Measurements from ENCODE around the gene DUSP15.

Gene DUSP15

GRCh38 chr20:31856516-31856915 lies 13.8 kb downstream of the DUSP15 start:
- ChIA-PET CTCF (interaction anchor here (1.1 to 8.3 kb wide), 9 partner anchors 10 to 234 kb away, joined by 3 to 98 read pairs (median 7); partner anchors contain the start of genes FOXS1 and PDRG1), POLR2A (no interaction called here)
- Histone ChIP-seq H3K27me3 (replicated peaks in 2 of 5; ENCODE audit: control insufficient read depth in 4 of 5, insufficient read depth in 5 of 5, low read length in 4 of 5) (peaks cover 0 to 20% (median 3%) of the 10 kb centered on the region in 5 experiments), H3K36me3 (ENCODE audit: control insufficient read depth in 4 of 4, insufficient read depth in 4 of 4, low read length in 3 of 4) (no peaks in the 10 kb centered on the region), H3K4me3 (ENCODE audit: control insufficient read depth in 1 of 7, extremely low read depth in 1 of 7, insufficient read depth in 4 of 7, low read depth in 2 of 7, low read length in 6 of 7) (no peak overlapping the region), H3K27ac (ENCODE audit: insufficient read depth in 1 of 2, low read depth in 1 of 2, low read length in 2 of 2, poor library complexity in 1 of 2, severe bottlenecking in 2 of 2) (no peak overlapping the region), H3K9me3 (ENCODE audit: control extremely low read depth in 1 of 5, control insufficient read depth in 4 of 5, insufficient read depth in 2 of 5, low read depth in 1 of 5, low read length in 4 of 5) (no peaks in the 10 kb centered on the region), H3K4me1 (ENCODE audit: control extremely low read depth in 1 of 4, control insufficient read depth in 4 of 4, insufficient read depth in 4 of 4, low read length in 3 of 4) (peaks cover 0 to 37% (median 20%) of the 10 kb centered on the region in 4 experiments)
- no peak for DNase-seq
- 60% methylated on average over 2 of the region's 3 CpGs for WGBS (ENCODE audit: insufficient coverage)

- no peak for DNase-seq
- no peaks in the 10 kb centered on the region for H3K9me3 ChIP-seq (ENCODE audit: control extremely low read depth in 1 of 5, control insufficient read depth in 4 of 5, insufficient read depth in 2 of 5, low read depth in 1 of 5, low read length in 4 of 5)
- no peak overlapping the region for H3K4me3 ChIP-seq (ENCODE audit: control insufficient read depth in 1 of 7, extremely low read depth in 1 of 7, insufficient read depth in 4 of 7, low read depth in 2 of 7, low read length in 6 of 7)
- WGBS (ENCODE audit: insufficient coverage), result 100% methylated on average over 3 of the region's 7 CpGs
- ChIA-PET POLR2A (no interaction called here), CTCF (interaction anchor here (0.9 to 8.3 kb wide), 26 partner anchors 10 to 247 kb away, joined by 3 to 98 read pairs (median 5); partner anchors contain the start of gene PDRG1)
- no peaks in the 10 kb centered on the region for H3K36me3 ChIP-seq (ENCODE audit: control insufficient read depth in 4 of 4, insufficient read depth in 4 of 4, low read length in 3 of 4)
- peaks cover 0 to 19% (median 4%) of the 10 kb centered on the region in 4 experiments for H3K4me1 ChIP-seq (ENCODE audit: control extremely low read depth in 1 of 4, control insufficient read depth in 4 of 4, insufficient read depth in 4 of 4, low read length in 3 of 4)
- H3K27me3 ChIP-seq (replicated peaks in 2 of 5; ENCODE audit: control insufficient read depth in 4 of 5, insufficient read depth in 5 of 5, low read length in 4 of 5), result peaks cover 0 to 32% (median 10%) of the 10 kb centered on the region in 5 experiments
- no peak overlapping the region for H3K27ac ChIP-seq (ENCODE audit: insufficient read depth in 1 of 2, low read depth in 1 of 2, low read length in 2 of 2, poor library complexity in 1 of 2, severe bottlenecking in 2 of 2)
These were observed 16.8 kb downstream of the DUSP15 start for GRCh38 chr20:31853481-31853880.

- CTCF ChIA-PET, result interaction anchor here (0.6 to 8.3 kb wide), 18 partner anchors 8 to 182 kb away, joined by 3 to 98 read pairs (median 6); partner anchors contain the start of gene PDRG1
- H3K27me3 ChIP-seq (replicated peaks in 2 of 5; ENCODE audit: control insufficient read depth in 4 of 5, insufficient read depth in 5 of 5, low read length in 4 of 5), result peaks cover 0 to 32% (median 11%) of the 10 kb centered on the region in 5 experiments
- no peak overlapping the region for H3K4me3 ChIP-seq (ENCODE audit: control insufficient read depth in 1 of 7, extremely low read depth in 1 of 7, insufficient read depth in 4 of 7, low read depth in 2 of 7, low read length in 6 of 7)
- no peak overlapping the region for H3K27ac ChIP-seq (ENCODE audit: insufficient read depth in 1 of 2, low read depth in 1 of 2, low read length in 2 of 2, poor library complexity in 1 of 2, severe bottlenecking in 2 of 2)
- H3K9me3 ChIP-seq (ENCODE audit: control extremely low read depth in 1 of 5, control insufficient read depth in 4 of 5, insufficient read depth in 2 of 5, low read depth in 1 of 5, low read length in 4 of 5), result no peaks in the 10 kb centered on the region
- no peak for DNase-seq
- POLR2A ChIA-PET, result interaction anchor here (1.1 kb wide), 1 partner anchor 76 kb away, joined by 5 read pairs; no protein-coding TSS in a partner anchor
- H3K36me3 ChIP-seq (ENCODE audit: control insufficient read depth in 4 of 4, insufficient read depth in 4 of 4, low read length in 3 of 4), result no peaks in the 10 kb centered on the region
- 85% methylated on average over 11 of the region's 11 CpGs for WGBS (ENCODE audit: insufficient coverage)
- H3K4me1 ChIP-seq (ENCODE audit: control extremely low read depth in 1 of 4, control insufficient read depth in 4 of 4, insufficient read depth in 4 of 4, low read length in 3 of 4), result peaks cover 0 to 8% (median 2%) of the 10 kb centered on the region in 4 experiments
These were observed 18.9 kb downstream of the DUSP15 start for GRCh38 chr20:31851240-31851955.

- H3K9me3 ChIP-seq (ENCODE audit: control extremely low read depth in 1 of 5, control insufficient read depth in 4 of 5, insufficient read depth in 2 of 5, low read depth in 1 of 5, low read length in 4 of 5), result no peaks in the 10 kb centered on the region
- no peak overlapping the region for H3K4me3 ChIP-seq (ENCODE audit: control insufficient read depth in 1 of 7, extremely low read depth in 1 of 7, insufficient read depth in 4 of 7, low read depth in 2 of 7, low read length in 6 of 7)
- 65% methylated on average over 43 of the region's 45 CpGs for WGBS (ENCODE audit: insufficient coverage)
- H3K27me3 ChIP-seq (replicated peaks in 2 of 5; ENCODE audit: control insufficient read depth in 4 of 5, insufficient read depth in 5 of 5, low read length in 4 of 5), result peaks cover 0 to 32% (median 11%) of the 10 kb centered on the region in 5 experiments
- H3K36me3 ChIP-seq (ENCODE audit: control insufficient read depth in 4 of 4, insufficient read depth in 4 of 4, low read length in 3 of 4), result no peaks in the 10 kb centered on the region
- POLR2A ChIA-PET, result no interaction called here
- no peak overlapping the region for H3K27ac ChIP-seq (ENCODE audit: insufficient read depth in 1 of 2, low read depth in 1 of 2, low read length in 2 of 2, poor library complexity in 1 of 2, severe bottlenecking in 2 of 2)
- no peak for DNase-seq
- CTCF ChIA-PET, result interaction anchor here (0.9 to 8.3 kb wide), 11 partner anchors 9 to 184 kb away, joined by 3 to 131 read pairs (median 6); partner anchors contain the start of gene MYLK2
- H3K4me1 ChIP-seq (ENCODE audit: control extremely low read depth in 1 of 4, control insufficient read depth in 4 of 4, insufficient read depth in 4 of 4, low read length in 3 of 4), result peaks cover 0 to 2% (median 1%) of the 10 kb centered on the region in 4 experiments
These were observed 20.9 kb downstream of the DUSP15 start for GRCh38 chr20:31849306-31849930.

- no peaks in the 10 kb centered on the region for H3K36me3 ChIP-seq (ENCODE audit: control insufficient read depth in 4 of 4, insufficient read depth in 4 of 4, low read length in 3 of 4)
- no peak overlapping the region for H3K27ac ChIP-seq (ENCODE audit: insufficient read depth in 1 of 2, low read depth in 1 of 2, low read length in 2 of 2, poor library complexity in 1 of 2, severe bottlenecking in 2 of 2)
- ChIA-PET POLR2A (no interaction called here), CTCF (interaction anchor here (0.6 to 7.6 kb wide), 12 partner anchors 11 to 245 kb away, joined by 3 to 131 read pairs (median 5); partner anchors contain the start of genes MYLK2 and PDRG1)
- H3K4me1 ChIP-seq (ENCODE audit: control extremely low read depth in 1 of 4, control insufficient read depth in 4 of 4, insufficient read depth in 4 of 4, low read length in 3 of 4), result peaks cover 0 to 2% (median under 1%) of the 10 kb centered on the region in 4 experiments
- no peak overlapping the region for H3K4me3 ChIP-seq (ENCODE audit: control insufficient read depth in 1 of 7, extremely low read depth in 1 of 7, insufficient read depth in 4 of 7, low read depth in 2 of 7, low read length in 6 of 7)
- H3K27me3 ChIP-seq (replicated peaks in 2 of 5; ENCODE audit: control insufficient read depth in 4 of 5, insufficient read depth in 5 of 5, low read length in 4 of 5), result peaks cover 0 to 32% (median 11%) of the 10 kb centered on the region in 5 experiments
- WGBS (ENCODE audit: insufficient coverage), result 89% methylated on average over 22 of the region's 32 CpGs
- H3K9me3 ChIP-seq (ENCODE audit: control extremely low read depth in 1 of 5, control insufficient read depth in 4 of 5, insufficient read depth in 2 of 5, low read depth in 1 of 5, low read length in 4 of 5), result no peaks in the 10 kb centered on the region
- DNase-seq, result no peak
These were observed 22.0 kb downstream of the DUSP15 start for GRCh38 chr20:31848088-31848999.

GRCh38 chr20:31846793-31847138 lies 23.6 kb downstream of the DUSP15 start:
- Histone ChIP-seq H3K4me1 (ENCODE audit: control extremely low read depth in 1 of 4, control insufficient read depth in 4 of 4, insufficient read depth in 4 of 4, low read length in 3 of 4) (peaks cover 0 to 10% (median under 1%) of the 10 kb centered on the region in 4 experiments), H3K36me3 (ENCODE audit: control insufficient read depth in 4 of 4, insufficient read depth in 4 of 4, low read length in 3 of 4) (no peaks in the 10 kb centered on the region), H3K4me3 (ENCODE audit: control insufficient read depth in 1 of 7, extremely low read depth in 1 of 7, insufficient read depth in 4 of 7, low read depth in 2 of 7, low read length in 6 of 7) (no peak overlapping the region), H3K27ac (ENCODE audit: insufficient read depth in 1 of 2, low read depth in 1 of 2, low read length in 2 of 2, poor library complexity in 1 of 2, severe bottlenecking in 2 of 2) (no peak overlapping the region), H3K9me3 (ENCODE audit: control extremely low read depth in 1 of 5, control insufficient read depth in 4 of 5, insufficient read depth in 2 of 5, low read depth in 1 of 5, low read length in 4 of 5) (no peaks in the 10 kb centered on the region), H3K27me3 (replicated peaks in 2 of 5; ENCODE audit: control insufficient read depth in 4 of 5, insufficient read depth in 5 of 5, low read length in 4 of 5) (peaks cover 0 to 32% (median 11%) of the 10 kb centered on the region in 5 experiments)
- WGBS (ENCODE audit: insufficient coverage), result 92% methylated on average over 2 of the region's 3 CpGs
- DNase-seq, result no peak
- CTCF ChIA-PET, result interaction anchor here (0.7 to 7.6 kb wide), 23 partner anchors 9 to 377 kb away, joined by 3 to 131 read pairs (median 4); partner anchors contain the start of genes MYLK2 and PDRG1
- POLR2A ChIA-PET, result no interaction called here
